WTC11 (cell line): ENCODE data around the gene ANKMY2. TPM values are rescaled to one million over a fixed set of nuclear protein-coding genes. Genes with fewer than 3 reads are reported as not detected.
"Not testable (repeated sequence)": the region's sequence is repeated elsewhere in the genome, so short reads cannot be mapped to it uniquely, and the experiment has no call there.

Source experiments
- ATAC-seq: fragments of 200-7000 bp; cut with Tn5 transposase; 2 replicates; pipeline ENCODE4 v1.10.0; 2021; ENCODE audit warnings: mild to moderate bottlenecking, moderate library complexity
- CTCF ChIA-PET: fragments of 300-600 bp; sonication (Branson Sonifier 250); formaldehyde crosslinking; loops from one replicate; lab custom pipeline; 2021; ENCODE audit warnings: antibody characterized with exemption; lab: Charles Lee
- POLR2A ChIA-PET: fragments of 350-600 bp; sonication (Branson Sonifier 250); formaldehyde crosslinking; loops from one replicate; lab custom pipeline; 2021; ENCODE audit warnings: antibody characterized with exemption; lab: Charles Lee
- DNase-seq: peaks from one replicate; pipeline ENCODE4 v3.0.0; 2021; ENCODE audit warnings: low spot score
- H3K27ac Mint-ChIP-seq: 2 replicates; pipeline ENCODE4 v1.8.0; 2021; ENCODE audit warnings: mixed read lengths
- H3K27me3 Mint-ChIP-seq: 2 replicates; pipeline ENCODE4 v1.8.0; 2021; ENCODE audit warnings: low read depth, mild to moderate bottlenecking, moderate library complexity, mixed read lengths
- H3K36me3 Mint-ChIP-seq: 2 replicates; pipeline ENCODE4 v1.8.0; 2021; ENCODE audit warnings: mixed read lengths
- H3K4me1 Mint-ChIP-seq: 2 replicates; pipeline ENCODE4 v1.8.0; 2022; ENCODE audit warnings: mixed read lengths
- H3K4me3 Mint-ChIP-seq: 2 replicates; pipeline ENCODE4 v1.8.0; 2021; ENCODE audit warnings: mild to moderate bottlenecking, moderate library complexity, mixed read lengths
- H3K9me3 Mint-ChIP-seq: 2 replicates; pipeline ENCODE4 v1.8.0; 2021; ENCODE audit warnings: mixed read lengths
- ATF1 ChIP-seq: sonication (generic); formaldehyde crosslinking; IDR thresholded peaks from 2 replicates; pipeline ENCODE4 v1.8.1; 2023; ENCODE audit warnings: mild to moderate bottlenecking, moderate library complexity, missing genetic modification reagents
- ATF6 ChIP-seq: sonication (generic); formaldehyde crosslinking; IDR thresholded peaks from 2 replicates; pipeline ENCODE4 v1.8.1; 2023; ENCODE audit warnings: mild to moderate bottlenecking, missing genetic modification reagents
- CREM ChIP-seq: sonication (generic); formaldehyde crosslinking; IDR thresholded peaks from 2 replicates; pipeline ENCODE4 v1.8.1; 2022; ENCODE audit warnings: mild to moderate bottlenecking, missing genetic modification reagents, moderate library complexity
- ERG ChIP-seq: fragments of 250-450 bp; sonication (Bioruptor Pico); IDR thresholded peaks from 2 replicates; pipeline ENCODE4 v1.8.0; 2021; ENCODE audit warnings: mild to moderate bottlenecking
- ESRRA ChIP-seq: sonication (generic); formaldehyde crosslinking; IDR thresholded peaks from 2 replicates; pipeline ENCODE4 v1.8.1; 2022; ENCODE audit warnings: mild to moderate bottlenecking, missing genetic modification reagents, borderline replicate concordance
- ETV6 ChIP-seq: sonication (generic); formaldehyde crosslinking; IDR thresholded peaks from 2 replicates; pipeline ENCODE4 v1.8.1; 2022; ENCODE audit warnings: mild to moderate bottlenecking, missing genetic modification reagents
- FOXJ3 ChIP-seq: sonication (generic); formaldehyde crosslinking; IDR thresholded peaks from 2 replicates; pipeline ENCODE4 v1.9.0; 2021; ENCODE audit warnings: missing genetic modification reagents, mild to moderate bottlenecking, borderline replicate concordance
- HMGA2 ChIP-seq: fragments of 250-450 bp; sonication (Bioruptor Pico); IDR thresholded peaks from 2 replicates; pipeline ENCODE4 v1.4.0; 2021; ENCODE audit warnings: mild to moderate bottlenecking, moderate library complexity
- NFE2L1 ChIP-seq: sonication (generic); formaldehyde crosslinking; IDR thresholded peaks from 2 replicates; pipeline ENCODE4 v1.8.1; 2023; ENCODE audit warnings: missing genetic modification reagents
- NFYB ChIP-seq: sonication (generic); formaldehyde crosslinking; conservative IDR thresholded peaks from 2 replicates; pipeline ENCODE4 v1.8.0; 2022; ENCODE audit warnings: low read depth, missing genetic modification reagents
- NR1H2 ChIP-seq: sonication (generic); formaldehyde crosslinking; IDR thresholded peaks from 2 replicates; pipeline ENCODE4 v1.9.0; 2021; ENCODE audit warnings: mild to moderate bottlenecking, moderate library complexity, missing genetic modification reagents
- SMAD3 ChIP-seq: sonication (generic); formaldehyde crosslinking; IDR thresholded peaks from 2 replicates; pipeline ENCODE4 v1.8.0; 2022; ENCODE audit warnings: missing genetic modification reagents, mild to moderate bottlenecking, borderline replicate concordance
- SOX15 ChIP-seq: fragments of 250-450 bp; sonication (Bioruptor Pico); IDR thresholded peaks from 2 replicates; pipeline ENCODE4 v1.9.0; 2021; ENCODE audit warnings: mild to moderate bottlenecking
- STAT6 ChIP-seq: sonication (generic); formaldehyde crosslinking; conservative IDR thresholded peaks from 2 replicates; pipeline ENCODE4 v1.8.1; 2023; ENCODE audit warnings: mild to moderate bottlenecking, low read depth, missing genetic modification reagents, moderate library complexity
- TEAD4 ChIP-seq: sonication (generic); formaldehyde crosslinking; IDR thresholded peaks from 2 replicates; pipeline ENCODE4 v1.8.0; 2022; ENCODE audit warnings: mild to moderate bottlenecking, missing genetic modification reagents
- ZBTB21 ChIP-seq: sonication (generic); formaldehyde crosslinking; IDR thresholded peaks from 2 replicates; pipeline ENCODE4 v1.8.1; 2023; ENCODE audit warnings: mild to moderate bottlenecking, missing genetic modification reagents, borderline replicate concordance
- ZNF138 ChIP-seq: sonication (generic); formaldehyde crosslinking; conservative IDR thresholded peaks from 2 replicates; pipeline ENCODE4 v1.8.1; 2022; ENCODE audit warnings: mild to moderate bottlenecking, moderate library complexity, missing genetic modification reagents
- ZNF263 ChIP-seq: sonication (generic); formaldehyde crosslinking; IDR thresholded peaks from 2 replicates; pipeline ENCODE4 v1.8.1; 2022; ENCODE audit warnings: low read depth, mild to moderate bottlenecking, moderate library complexity, missing genetic modification reagents
- ZNF317 ChIP-seq: sonication (generic); formaldehyde crosslinking; IDR thresholded peaks from 2 replicates; pipeline ENCODE4 v1.8.1; 2023; ENCODE audit warnings: low read depth, mild to moderate bottlenecking, moderate library complexity, missing genetic modification reagents, borderline replicate concordance
- ZNF671 ChIP-seq: fragments of 250-450 bp; sonication (Bioruptor Pico); IDR thresholded peaks from 2 replicates; pipeline ENCODE4 v1.8.0; 2021; ENCODE audit warnings: mild to moderate bottlenecking
- total RNA-seq: library from RNA; stranded (reverse); gene quantifications from 3 replicates; pipeline ENCODE4 v1.2.3, GENCODE V29; 2021
- TF ChIP-seq, protein P1 (sequence below): fragments of 250-450 bp; sonication (Bioruptor Pico); IDR thresholded peaks from 2 replicates; pipeline ENCODE4 v1.9.0; 2021; ENCODE audit warnings: moderate library complexity, mild to moderate bottlenecking, inconsistent platforms, borderline replicate concordance
- TF ChIP-seq, protein P2 (sequence below): sonication (generic); formaldehyde crosslinking; IDR thresholded peaks from 2 replicates; pipeline ENCODE4 v1.8.0; 2022; ENCODE audit warnings: missing genetic modification reagents

ANKMY2 gene
- total RNA-seq, 1 experiment from 2014 or later = 13.6 TPM

- CTCF ChIA-PET, ATAC-seq, H3K27me3 Mint-ChIP-seq, POLR2A ChIA-PET, H3K9me3 Mint-ChIP-seq, DNase-seq: not testable (repeated sequence)
- H3K27ac Mint-ChIP-seq = peak overlapping the region; percentile 75
- peaks cover 18% of the 10 kb centered on the region for H3K4me1 Mint-ChIP-seq
- peak overlapping the region; percentile 15; the same call in 1 of the 2 replicates for H3K4me3 Mint-ChIP-seq
- peaks cover 69% of the 10 kb centered on the region for H3K36me3 Mint-ChIP-seq
These were observed 33.4 kb upstream of the ANKMY2 start for GRCh38 chr7:16678645-16679566.

- Mint-ChIP-seq H3K36me3 (peaks cover 65% of the 10 kb centered on the region), H3K4me1 (peaks cover 17% of the 10 kb centered on the region), H3K4me3 (no peak overlapping the region), H3K27me3 (no peaks in the 10 kb centered on the region), H3K9me3 (peaks cover 9% of the 10 kb centered on the region), H3K27ac (no peak overlapping the region)
- ChIA-PET POLR2A (interaction anchor here (0.7 kb wide), 1 partner anchor 558 kb away, joined by 3 read pairs; no protein-coding TSS in a partner anchor), CTCF (no interaction called here)
- no peak for TF ChIP-seq CREM
- no peak for TF ChIP-seq ZNF317 (CRISPR knock-in tag)
- TF ChIP-seq, protein P1, sequence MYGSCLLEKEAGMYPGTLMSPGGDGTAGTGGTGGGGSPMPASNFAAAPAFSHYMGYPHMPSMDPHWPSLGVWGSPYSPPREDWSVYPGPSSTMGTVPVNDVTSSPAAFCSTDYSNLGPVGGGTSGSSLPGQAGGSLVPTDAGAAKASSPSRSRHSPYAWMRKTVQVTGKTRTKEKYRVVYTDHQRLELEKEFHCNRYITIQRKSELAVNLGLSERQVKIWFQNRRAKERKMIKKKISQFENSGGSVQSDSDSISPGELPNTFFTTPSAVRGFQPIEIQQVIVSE (CRISPR knock-in tag) = no peak
- TF ChIP-seq NR1H2 (CRISPR knock-in tag) = no peak
- TF ChIP-seq ERG (CRISPR knock-in tag) = no peak
- TF ChIP-seq SMAD3 (CRISPR knock-in tag) = no peak
- no peak for TF ChIP-seq SOX15
- no peak for TF ChIP-seq ZBTB21 (CRISPR knock-in tag)
- TF ChIP-seq FOXJ3 (CRISPR knock-in tag) = no peak
- TF ChIP-seq HMGA2 (CRISPR knock-in tag) = no peak
- TF ChIP-seq NFYB = no peak
- no peak for TF ChIP-seq ESRRA (CRISPR knock-in tag)
- no peak for ATAC-seq
- DNase-seq = no peak
These were observed 32.5 kb upstream of the ANKMY2 start for GRCh38 chr7:16677978-16678494.

DNA sequence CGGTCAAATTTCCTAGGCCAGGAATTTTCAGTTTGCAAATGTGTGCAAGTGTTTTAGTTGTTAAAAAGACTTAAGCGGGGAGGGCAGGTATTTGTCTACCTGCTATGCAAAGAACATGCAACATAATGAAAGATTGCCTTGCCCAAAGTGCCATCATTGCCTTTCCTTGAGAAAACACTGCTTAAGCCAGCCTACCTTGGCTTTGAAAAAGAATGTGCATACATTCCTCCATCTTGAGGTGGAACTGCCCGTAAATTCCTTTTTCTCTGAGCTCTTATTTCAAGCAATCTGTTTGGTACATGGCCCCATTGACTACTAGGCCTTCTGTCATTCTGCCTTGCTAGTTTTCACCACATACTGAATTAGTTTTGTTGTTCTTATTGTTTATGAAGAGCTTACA, 29.7 kb upstream of the ANKMY2 start:
- ChIA-PET POLR2A (no interaction called here), CTCF (interaction anchor here (1.4 kb wide), 1 partner anchor 111 kb away, joined by 3 read pairs; no protein-coding TSS in a partner anchor)
- Mint-ChIP-seq H3K4me3 (no peak overlapping the region), H3K27ac (no peak overlapping the region; the same call in 1 of the 2 replicates), H3K4me1 (peaks cover 31% of the 10 kb centered on the region), H3K9me3 (peaks cover 13% of the 10 kb centered on the region), H3K36me3 (peaks cover 49% of the 10 kb centered on the region), H3K27me3 (no peaks in the 10 kb centered on the region)
- DNase-seq = no peak
- ATAC-seq = no peak
- TF ChIP-seq ZNF138 = no peak
- TF ChIP-seq ATF1 (CRISPR knock-in tag) = no peak
- TF ChIP-seq NFE2L1 (CRISPR knock-in tag) = no peak
- TF ChIP-seq TEAD4 = no peak
- TF ChIP-seq ZNF671 (CRISPR knock-in tag) = no peak
- TF ChIP-seq STAT6 (CRISPR knock-in tag) = no peak
- TF ChIP-seq ATF6 = no peak
- TF ChIP-seq ETV6 (CRISPR knock-in tag) = no peak
- no peak for TF ChIP-seq ZNF263 (CRISPR knock-in tag)
- TF ChIP-seq, protein P2, sequence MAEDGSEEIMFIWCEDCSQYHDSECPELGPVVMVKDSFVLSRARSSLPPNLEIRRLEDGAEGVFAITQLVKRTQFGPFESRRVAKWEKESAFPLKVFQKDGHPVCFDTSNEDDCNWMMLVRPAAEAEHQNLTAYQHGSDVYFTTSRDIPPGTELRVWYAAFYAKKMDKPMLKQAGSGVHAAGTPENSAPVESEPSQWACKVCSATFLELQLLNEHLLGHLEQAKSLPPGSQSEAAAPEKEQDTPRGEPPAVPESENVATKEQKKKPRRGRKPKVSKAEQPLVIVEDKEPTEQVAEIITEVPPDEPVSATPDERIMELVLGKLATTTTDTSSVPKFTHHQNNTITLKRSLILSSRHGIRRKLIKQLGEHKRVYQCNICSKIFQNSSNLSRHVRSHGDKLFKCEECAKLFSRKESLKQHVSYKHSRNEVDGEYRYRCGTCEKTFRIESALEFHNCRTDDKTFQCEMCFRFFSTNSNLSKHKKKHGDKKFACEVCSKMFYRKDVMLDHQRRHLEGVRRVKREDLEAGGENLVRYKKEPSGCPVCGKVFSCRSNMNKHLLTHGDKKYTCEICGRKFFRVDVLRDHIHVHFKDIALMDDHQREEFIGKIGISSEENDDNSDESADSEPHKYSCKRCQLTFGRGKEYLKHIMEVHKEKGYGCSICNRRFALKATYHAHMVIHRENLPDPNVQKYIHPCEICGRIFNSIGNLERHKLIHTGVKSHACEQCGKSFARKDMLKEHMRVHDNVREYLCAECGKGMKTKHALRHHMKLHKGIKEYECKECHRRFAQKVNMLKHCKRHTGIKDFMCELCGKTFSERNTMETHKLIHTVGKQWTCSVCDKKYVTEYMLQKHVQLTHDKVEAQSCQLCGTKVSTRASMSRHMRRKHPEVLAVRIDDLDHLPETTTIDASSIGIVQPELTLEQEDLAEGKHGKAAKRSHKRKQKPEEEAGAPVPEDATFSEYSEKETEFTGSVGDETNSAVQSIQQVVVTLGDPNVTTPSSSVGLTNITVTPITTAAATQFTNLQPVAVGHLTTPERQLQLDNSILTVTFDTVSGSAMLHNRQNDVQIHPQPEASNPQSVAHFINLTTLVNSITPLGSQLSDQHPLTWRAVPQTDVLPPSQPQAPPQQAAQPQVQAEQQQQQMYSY (CRISPR knock-in tag) = no peak
